Liver (tissue), 3 donors: ENCODE data around the gene CATSPERZ.

Source experiments
- ATF3 ChIP-seq: IDR thresholded peaks from 2 replicates; pipeline ENCODE4 v1.6.1; 2016; ENCODE audit warnings: antibody characterized with exemption
- CTCF ChIP-seq: fragments of 150-350 bp; IDR thresholded peaks from 2 replicates; pipeline ENCODE4 v1.5.1; 2017; ENCODE audit warnings: improper control_type of control experiment, low read depth, low read length; ENCODE audit not compliant: missing input control
- FOXA1 ChIP-seq: IDR thresholded peaks from 2 replicates; pipeline ENCODE4 v1.6.1; 2016; ENCODE audit warnings: antibody characterized with exemption
- GABPA ChIP-seq, 2 donors: IDR thresholded peaks in 1 of 2; conservative IDR thresholded peaks in 1 of 2; 2 replicates each; pipeline ENCODE4 v1.6.1; 2016; ENCODE audit warnings: antibody characterized with exemption in 2 of 2, mild to moderate bottlenecking in 1 of 2, moderate library complexity in 1 of 2
- JUND ChIP-seq, 2 donors: IDR thresholded peaks; 2 replicates each; pipeline ENCODE4 v1.6.1; 2016; ENCODE audit warnings: antibody characterized with exemption in 2 of 2
- RAD21 ChIP-seq, 2 donors: IDR thresholded peaks; 2 replicates each; pipeline ENCODE4 v1.6.1; 2016; ENCODE audit warnings: antibody characterized with exemption in 2 of 2, mild to moderate bottlenecking in 2 of 2
- TAF1 ChIP-seq: conservative IDR thresholded peaks from 2 replicates; pipeline ENCODE4 v1.6.1; 2016; ENCODE audit warnings: antibody characterized with exemption, mild to moderate bottlenecking
- ZBTB33 ChIP-seq: IDR thresholded peaks from 2 replicates; pipeline ENCODE4 v1.6.1; 2016; ENCODE audit warnings: antibody characterized with exemption
- TF ChIP-seq, protein P1 (sequence below): IDR thresholded peaks from 2 replicates; pipeline ENCODE4 v1.6.1; 2016; ENCODE audit warnings: antibody characterized with exemption
- TF ChIP-seq, protein P2 (sequence below): IDR thresholded peaks from 2 replicates; pipeline ENCODE4 v1.6.1; 2016; ENCODE audit warnings: antibody characterized with exemption, mild to moderate bottlenecking
- donor health status: healthy.
- donor health status: healthy.

DNA sequence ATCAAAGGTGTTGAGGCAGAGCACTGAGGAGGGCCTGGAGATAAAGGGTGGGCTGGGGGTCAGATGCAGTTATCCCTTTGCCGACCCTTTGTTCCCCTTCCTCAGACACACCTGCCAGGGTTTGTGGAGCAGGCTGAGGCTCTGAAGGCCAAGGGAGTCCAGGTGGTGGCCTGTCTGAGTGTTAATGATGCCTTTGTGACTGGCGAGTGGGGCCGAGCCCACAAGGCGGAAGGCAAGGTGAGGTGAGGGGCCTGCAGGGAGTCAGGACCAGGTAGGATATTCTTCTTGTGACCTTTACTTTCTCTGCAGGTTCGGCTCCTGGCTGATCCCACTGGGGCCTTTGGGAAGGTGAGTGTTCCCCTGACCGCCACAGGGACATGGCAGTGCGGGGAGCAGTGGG lies 20.4 kb downstream of the CATSPERZ start:
- TF ChIP-seq TAF1: no peak
- TF ChIP-seq, protein P1, sequence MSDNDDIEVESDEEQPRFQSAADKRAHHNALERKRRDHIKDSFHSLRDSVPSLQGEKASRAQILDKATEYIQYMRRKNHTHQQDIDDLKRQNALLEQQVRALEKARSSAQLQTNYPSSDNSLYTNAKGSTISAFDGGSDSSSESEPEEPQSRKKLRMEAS: no peak
- TF ChIP-seq CTCF: no peak
- no peak for TF ChIP-seq GABPA (IDR thresholded peaks at IDR 0.05 in 1 of 2, conservative IDR thresholded peaks at IDR 0.05 in 1 of 2)
- TF ChIP-seq, protein P2, sequence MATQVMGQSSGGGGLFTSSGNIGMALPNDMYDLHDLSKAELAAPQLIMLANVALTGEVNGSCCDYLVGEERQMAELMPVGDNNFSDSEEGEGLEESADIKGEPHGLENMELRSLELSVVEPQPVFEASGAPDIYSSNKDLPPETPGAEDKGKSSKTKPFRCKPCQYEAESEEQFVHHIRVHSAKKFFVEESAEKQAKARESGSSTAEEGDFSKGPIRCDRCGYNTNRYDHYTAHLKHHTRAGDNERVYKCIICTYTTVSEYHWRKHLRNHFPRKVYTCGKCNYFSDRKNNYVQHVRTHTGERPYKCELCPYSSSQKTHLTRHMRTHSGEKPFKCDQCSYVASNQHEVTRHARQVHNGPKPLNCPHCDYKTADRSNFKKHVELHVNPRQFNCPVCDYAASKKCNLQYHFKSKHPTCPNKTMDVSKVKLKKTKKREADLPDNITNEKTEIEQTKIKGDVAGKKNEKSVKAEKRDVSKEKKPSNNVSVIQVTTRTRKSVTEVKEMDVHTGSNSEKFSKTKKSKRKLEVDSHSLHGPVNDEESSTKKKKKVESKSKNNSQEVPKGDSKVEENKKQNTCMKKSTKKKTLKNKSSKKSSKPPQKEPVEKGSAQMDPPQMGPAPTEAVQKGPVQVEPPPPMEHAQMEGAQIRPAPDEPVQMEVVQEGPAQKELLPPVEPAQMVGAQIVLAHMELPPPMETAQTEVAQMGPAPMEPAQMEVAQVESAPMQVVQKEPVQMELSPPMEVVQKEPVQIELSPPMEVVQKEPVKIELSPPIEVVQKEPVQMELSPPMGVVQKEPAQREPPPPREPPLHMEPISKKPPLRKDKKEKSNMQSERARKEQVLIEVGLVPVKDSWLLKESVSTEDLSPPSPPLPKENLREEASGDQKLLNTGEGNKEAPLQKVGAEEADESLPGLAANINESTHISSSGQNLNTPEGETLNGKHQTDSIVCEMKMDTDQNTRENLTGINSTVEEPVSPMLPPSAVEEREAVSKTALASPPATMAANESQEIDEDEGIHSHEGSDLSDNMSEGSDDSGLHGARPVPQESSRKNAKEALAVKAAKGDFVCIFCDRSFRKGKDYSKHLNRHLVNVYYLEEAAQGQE: no peak
- TF ChIP-seq JUND (IDR thresholded peaks at IDR 0.05): no peak
- TF ChIP-seq FOXA1: no peak
- TF ChIP-seq ATF3: no peak
- no peak for TF ChIP-seq ZBTB33
- TF ChIP-seq RAD21 (IDR thresholded peaks at IDR 0.05): no peak
